ENCODE measurements around the gene GMDS. TPM values are rescaled to one million over a fixed set of nuclear protein-coding genes. Genes with fewer than 3 reads are reported as not detected.

The GMDS gene
- total RNA-seq, 1 experiment from 2014 or later = 35.0 TPM

DNA sequence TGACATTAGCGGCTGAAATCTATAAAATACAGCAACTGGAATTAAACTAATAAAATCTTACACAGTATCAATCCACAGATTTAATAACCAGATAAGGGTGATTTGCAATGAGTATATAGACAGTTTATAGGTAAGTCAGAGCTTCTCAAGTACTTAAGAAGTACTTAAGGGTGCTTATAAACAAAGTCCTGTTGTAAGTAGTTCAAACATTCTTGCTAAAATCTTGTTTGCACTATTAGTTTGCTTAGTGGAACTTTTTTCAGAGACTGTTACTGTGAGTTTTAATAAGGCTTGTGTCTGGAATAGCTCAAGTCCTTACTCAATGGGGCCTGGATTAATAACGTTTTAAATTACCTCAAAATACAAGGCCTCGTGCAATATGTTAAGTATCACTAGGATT, 240.5 kb downstream of the GMDS start (continued):
- TF ChIP-seq, protein P1, sequence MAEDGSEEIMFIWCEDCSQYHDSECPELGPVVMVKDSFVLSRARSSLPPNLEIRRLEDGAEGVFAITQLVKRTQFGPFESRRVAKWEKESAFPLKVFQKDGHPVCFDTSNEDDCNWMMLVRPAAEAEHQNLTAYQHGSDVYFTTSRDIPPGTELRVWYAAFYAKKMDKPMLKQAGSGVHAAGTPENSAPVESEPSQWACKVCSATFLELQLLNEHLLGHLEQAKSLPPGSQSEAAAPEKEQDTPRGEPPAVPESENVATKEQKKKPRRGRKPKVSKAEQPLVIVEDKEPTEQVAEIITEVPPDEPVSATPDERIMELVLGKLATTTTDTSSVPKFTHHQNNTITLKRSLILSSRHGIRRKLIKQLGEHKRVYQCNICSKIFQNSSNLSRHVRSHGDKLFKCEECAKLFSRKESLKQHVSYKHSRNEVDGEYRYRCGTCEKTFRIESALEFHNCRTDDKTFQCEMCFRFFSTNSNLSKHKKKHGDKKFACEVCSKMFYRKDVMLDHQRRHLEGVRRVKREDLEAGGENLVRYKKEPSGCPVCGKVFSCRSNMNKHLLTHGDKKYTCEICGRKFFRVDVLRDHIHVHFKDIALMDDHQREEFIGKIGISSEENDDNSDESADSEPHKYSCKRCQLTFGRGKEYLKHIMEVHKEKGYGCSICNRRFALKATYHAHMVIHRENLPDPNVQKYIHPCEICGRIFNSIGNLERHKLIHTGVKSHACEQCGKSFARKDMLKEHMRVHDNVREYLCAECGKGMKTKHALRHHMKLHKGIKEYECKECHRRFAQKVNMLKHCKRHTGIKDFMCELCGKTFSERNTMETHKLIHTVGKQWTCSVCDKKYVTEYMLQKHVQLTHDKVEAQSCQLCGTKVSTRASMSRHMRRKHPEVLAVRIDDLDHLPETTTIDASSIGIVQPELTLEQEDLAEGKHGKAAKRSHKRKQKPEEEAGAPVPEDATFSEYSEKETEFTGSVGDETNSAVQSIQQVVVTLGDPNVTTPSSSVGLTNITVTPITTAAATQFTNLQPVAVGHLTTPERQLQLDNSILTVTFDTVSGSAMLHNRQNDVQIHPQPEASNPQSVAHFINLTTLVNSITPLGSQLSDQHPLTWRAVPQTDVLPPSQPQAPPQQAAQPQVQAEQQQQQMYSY (CRISPR knock-in tag; IDR thresholded peaks at IDR 0.05) = no peak
- no peak for TF ChIP-seq ZNF671 (CRISPR knock-in tag; IDR thresholded peaks at IDR 0.05)

DNA sequence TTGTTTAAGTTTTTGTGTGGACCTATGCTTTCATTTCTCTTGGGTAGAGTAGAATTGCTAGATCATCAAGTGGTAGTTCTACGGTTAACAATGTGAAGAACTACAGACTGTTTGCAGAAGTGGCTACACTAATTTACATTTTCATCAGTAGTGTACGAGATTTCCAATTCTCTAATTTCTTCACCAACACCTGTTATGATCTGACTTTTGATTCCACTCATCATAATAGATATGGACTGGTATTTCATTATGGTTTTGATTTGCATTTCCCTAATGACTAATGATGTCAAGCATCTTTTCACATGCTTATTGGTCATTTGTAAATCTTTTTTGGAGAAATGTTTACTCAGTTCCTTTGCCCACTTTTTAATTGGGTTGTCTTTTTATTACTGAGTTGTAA, 244.4 kb downstream of the GMDS start:
- H3K4me1 Mint-ChIP-seq = no peaks in the 10 kb centered on the region
- ChIA-PET POLR2A (no interaction called here), CTCF (no interaction called here)
- peaks cover 6% of the 10 kb centered on the region; the same call in 1 of the 2 replicates for H3K9me3 Mint-ChIP-seq
- TF ChIP-seq, protein P2, sequence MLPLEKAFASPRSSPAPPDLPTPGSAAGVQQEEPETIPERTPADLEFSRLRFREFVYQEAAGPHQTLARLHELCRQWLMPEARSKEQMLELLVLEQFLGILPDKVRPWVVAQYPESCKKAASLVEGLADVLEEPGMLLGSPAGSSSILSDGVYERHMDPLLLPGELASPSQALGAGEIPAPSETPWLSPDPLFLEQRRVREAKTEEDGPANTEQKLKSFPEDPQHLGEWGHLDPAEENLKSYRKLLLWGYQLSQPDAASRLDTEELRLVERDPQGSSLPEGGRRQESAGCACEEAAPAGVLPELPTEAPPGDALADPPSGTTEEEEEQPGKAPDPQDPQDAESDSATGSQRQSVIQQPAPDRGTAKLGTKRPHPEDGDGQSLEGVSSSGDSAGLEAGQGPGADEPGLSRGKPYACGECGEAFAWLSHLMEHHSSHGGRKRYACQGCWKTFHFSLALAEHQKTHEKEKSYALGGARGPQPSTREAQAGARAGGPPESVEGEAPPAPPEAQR (CRISPR knock-in tag; IDR thresholded peaks at IDR 0.05) = no peak
- TF ChIP-seq ZNF416 (CRISPR knock-in tag; IDR thresholded peaks at IDR 0.05) (no peak), ESRRA (CRISPR knock-in tag; IDR thresholded peaks at IDR 0.05; ENCODE audit: borderline replicate concordance) (no peak), ZNF317 (CRISPR knock-in tag; IDR thresholded peaks at IDR 0.05; ENCODE audit: borderline replicate concordance, low read depth) (no peak), NFATC4 (CRISPR knock-in tag; IDR thresholded peaks at IDR 0.05) (no peak), GABPB1 (CRISPR knock-in tag; IDR thresholded peaks at IDR 0.05) (no peak), SMAD4 (CRISPR knock-in tag; IDR thresholded peaks at IDR 0.05) (no peak), KAT7 (CRISPR knock-in tag; IDR thresholded peaks at IDR 0.05; ENCODE audit: borderline replicate concordance) (no peak), ZNF263 (CRISPR knock-in tag; IDR thresholded peaks at IDR 0.05; ENCODE audit: low read depth) (no peak), ZNF219 (CRISPR knock-in tag; IDR thresholded peaks at IDR 0.05; ENCODE audit: borderline replicate concordance) (no peak)
- TF ChIP-seq, protein P3, sequence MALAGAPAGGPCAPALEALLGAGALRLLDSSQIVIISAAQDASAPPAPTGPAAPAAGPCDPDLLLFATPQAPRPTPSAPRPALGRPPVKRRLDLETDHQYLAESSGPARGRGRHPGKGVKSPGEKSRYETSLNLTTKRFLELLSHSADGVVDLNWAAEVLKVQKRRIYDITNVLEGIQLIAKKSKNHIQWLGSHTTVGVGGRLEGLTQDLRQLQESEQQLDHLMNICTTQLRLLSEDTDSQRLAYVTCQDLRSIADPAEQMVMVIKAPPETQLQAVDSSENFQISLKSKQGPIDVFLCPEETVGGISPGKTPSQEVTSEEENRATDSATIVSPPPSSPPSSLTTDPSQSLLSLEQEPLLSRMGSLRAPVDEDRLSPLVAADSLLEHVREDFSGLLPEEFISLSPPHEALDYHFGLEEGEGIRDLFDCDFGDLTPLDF (CRISPR knock-in tag; IDR thresholded peaks at IDR 0.05) = no peak
- TF ChIP-seq, protein P4, sequence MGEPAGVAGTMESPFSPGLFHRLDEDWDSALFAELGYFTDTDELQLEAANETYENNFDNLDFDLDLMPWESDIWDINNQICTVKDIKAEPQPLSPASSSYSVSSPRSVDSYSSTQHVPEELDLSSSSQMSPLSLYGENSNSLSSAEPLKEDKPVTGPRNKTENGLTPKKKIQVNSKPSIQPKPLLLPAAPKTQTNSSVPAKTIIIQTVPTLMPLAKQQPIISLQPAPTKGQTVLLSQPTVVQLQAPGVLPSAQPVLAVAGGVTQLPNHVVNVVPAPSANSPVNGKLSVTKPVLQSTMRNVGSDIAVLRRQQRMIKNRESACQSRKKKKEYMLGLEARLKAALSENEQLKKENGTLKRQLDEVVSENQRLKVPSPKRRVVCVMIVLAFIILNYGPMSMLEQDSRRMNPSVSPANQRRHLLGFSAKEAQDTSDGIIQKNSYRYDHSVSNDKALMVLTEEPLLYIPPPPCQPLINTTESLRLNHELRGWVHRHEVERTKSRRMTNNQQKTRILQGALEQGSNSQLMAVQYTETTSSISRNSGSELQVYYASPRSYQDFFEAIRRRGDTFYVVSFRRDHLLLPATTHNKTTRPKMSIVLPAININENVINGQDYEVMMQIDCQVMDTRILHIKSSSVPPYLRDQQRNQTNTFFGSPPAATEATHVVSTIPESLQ (CRISPR knock-in tag; IDR thresholded peaks at IDR 0.05) = no peak
- TF ChIP-seq, protein P5, sequence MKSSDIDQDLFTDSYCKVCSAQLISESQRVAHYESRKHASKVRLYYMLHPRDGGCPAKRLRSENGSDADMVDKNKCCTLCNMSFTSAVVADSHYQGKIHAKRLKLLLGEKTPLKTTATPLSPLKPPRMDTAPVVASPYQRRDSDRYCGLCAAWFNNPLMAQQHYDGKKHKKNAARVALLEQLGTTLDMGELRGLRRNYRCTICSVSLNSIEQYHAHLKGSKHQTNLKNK (CRISPR knock-in tag; IDR thresholded peaks at IDR 0.05) = no peak
- TF ChIP-seq, protein P6, sequence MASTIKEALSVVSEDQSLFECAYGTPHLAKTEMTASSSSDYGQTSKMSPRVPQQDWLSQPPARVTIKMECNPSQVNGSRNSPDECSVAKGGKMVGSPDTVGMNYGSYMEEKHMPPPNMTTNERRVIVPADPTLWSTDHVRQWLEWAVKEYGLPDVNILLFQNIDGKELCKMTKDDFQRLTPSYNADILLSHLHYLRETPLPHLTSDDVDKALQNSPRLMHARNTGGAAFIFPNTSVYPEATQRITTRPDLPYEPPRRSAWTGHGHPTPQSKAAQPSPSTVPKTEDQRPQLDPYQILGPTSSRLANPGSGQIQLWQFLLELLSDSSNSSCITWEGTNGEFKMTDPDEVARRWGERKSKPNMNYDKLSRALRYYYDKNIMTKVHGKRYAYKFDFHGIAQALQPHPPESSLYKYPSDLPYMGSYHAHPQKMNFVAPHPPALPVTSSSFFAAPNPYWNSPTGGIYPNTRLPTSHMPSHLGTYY (CRISPR knock-in tag; IDR thresholded peaks at IDR 0.05) = no peak
- TF ChIP-seq, protein P1 (CRISPR knock-in tag; IDR thresholded peaks at IDR 0.05) = no peak
- TF ChIP-seq, protein P7, sequence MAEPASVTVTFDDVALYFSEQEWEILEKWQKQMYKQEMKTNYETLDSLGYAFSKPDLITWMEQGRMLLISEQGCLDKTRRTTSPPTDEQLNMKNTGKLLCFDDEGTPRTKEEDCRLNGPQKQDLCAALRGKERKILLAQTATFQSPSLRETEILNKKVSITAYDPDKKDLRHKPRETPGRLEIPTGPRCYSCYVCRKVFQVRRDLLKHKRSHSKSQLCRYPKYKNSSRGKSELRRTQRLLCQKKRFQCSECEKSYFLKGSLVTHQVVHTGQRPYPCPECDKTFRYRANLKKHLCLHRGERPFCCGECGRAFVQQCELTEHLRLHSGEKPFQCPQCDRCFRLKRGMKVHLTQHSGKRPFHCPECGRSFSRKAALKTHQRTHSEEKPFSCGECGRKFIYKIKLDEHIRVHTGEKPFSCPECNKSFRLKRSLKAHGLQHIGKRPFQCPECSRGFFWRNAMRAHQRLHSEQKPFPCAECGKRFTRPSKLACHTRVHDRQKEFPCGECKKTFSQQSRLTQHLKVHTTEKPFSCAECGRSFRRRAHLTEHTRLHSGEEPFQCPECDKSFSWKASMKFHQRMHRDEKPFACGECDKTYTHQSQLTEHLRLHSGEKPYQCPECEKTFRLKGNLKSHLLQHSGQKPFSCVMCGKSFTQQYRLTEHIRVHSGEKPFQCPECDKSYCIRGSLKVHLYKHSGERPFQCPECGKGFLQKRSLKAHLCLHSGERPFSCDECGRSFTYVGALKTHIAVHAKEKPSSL (CRISPR knock-in tag; conservative IDR thresholded peaks at IDR 0.05) = no peak
- TF ChIP-seq, protein P8, sequence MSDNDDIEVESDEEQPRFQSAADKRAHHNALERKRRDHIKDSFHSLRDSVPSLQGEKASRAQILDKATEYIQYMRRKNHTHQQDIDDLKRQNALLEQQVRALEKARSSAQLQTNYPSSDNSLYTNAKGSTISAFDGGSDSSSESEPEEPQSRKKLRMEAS (CRISPR knock-in tag; IDR thresholded peaks at IDR 0.05) = no peak
- no peak overlapping the region for H3K4me3 Mint-ChIP-seq
- H3K36me3 Mint-ChIP-seq = no peaks in the 10 kb centered on the region
- DNase-seq (ENCODE audit: low spot score) (no peak), ATAC-seq (no peak)
- no peak overlapping the region for H3K27ac Mint-ChIP-seq
- no peaks in the 10 kb centered on the region for H3K27me3 Mint-ChIP-seq (ENCODE audit: low read depth)

Measured in WTC11 (cell line).